ENCODE measurements around the gene PLXNB2.

The PLXNB2 gene

DNA sequence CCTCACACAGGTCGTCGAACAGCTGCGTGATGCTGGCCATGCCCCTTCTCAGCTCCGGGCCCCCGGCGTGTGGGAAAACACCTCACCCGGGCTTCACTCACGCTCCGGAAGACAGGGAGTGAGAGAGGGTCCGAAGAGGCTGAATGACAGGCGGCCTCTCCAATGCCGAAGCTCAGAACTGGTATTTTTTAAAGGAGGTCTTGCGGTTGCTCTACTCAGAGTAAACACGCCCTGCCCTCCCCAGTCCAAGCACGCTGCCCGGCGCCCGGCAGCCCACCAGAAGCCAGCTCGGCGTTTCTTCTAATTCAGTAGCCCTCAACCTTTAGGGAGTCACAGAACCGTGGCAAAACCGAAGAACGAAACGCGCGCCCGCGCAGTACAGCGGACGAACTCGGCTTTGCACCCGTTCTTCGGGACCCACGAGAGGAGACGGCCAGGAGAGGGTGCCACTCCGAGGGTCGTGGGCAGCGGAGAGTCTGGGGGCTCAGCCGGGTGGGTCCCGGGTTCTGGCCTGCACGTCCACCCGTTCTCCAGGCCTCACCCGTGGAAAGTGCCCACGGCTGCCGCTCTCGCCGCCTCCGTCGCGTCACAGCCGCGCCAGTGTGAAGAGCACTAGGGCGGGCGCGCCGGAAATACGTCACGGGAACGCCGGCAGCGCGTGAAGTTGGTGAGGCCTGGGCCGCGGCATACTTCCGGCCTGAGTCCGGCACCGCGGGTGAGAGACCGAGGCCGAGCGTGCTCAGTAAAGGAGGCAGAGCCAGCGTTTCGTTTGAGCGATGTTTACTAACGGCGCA is 62.8 kb downstream of the PLXNB2 start, which contains the start of gene TUBGCP6 (continued):
- TF ChIP-seq, protein P1, sequence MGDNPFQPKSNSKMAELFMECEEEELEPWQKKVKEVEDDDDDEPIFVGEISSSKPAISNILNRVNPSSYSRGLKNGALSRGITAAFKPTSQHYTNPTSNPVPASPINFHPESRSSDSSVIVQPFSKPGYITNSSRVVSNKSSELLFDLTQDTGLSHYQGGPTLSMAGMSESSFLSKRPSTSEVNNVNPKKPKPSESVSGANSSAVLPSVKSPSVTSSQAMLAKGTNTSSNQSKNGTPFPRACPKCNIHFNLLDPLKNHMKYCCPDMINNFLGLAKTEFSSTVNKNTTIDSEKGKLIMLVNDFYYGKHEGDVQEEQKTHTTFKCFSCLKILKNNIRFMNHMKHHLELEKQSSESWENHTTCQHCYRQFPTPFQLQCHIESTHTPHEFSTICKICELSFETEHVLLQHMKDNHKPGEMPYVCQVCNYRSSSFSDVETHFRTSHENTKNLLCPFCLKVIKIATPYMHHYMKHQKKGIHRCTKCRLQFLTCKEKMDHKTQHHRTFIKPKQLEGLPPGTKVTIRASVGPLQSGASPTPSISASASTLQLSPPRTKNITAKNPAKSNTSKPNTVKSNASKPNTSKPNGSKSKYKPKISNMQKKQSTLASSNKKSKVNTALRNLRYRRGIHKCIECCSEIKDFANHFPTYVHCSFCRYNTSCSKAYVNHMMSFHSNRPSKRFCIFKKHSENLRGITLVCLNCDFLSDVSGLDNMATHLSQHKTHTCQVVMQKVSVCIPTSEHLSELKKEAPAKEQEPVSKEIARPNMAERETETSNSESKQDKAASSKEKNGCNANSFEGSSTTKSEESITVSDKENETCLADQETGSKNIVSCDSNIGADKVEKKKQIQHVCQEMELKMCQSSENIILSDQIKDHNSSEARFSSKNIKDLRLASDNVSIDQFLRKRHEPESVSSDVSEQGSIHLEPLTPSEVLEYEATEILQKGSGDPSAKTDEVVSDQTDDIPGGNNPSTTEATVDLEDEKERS (tag by site-specific recombination; IDR thresholded peaks at IDR 0.05) = no peak
- TF ChIP-seq GLI2 (tag by site-specific recombination; IDR thresholded peaks at IDR 0.05; ENCODE audit: borderline replicate concordance, low read depth) = no peak
- no peak for TF ChIP-seq ZNF239 (tag by site-specific recombination; IDR thresholded peaks at IDR 0.05)
- TF ChIP-seq, protein P2, sequence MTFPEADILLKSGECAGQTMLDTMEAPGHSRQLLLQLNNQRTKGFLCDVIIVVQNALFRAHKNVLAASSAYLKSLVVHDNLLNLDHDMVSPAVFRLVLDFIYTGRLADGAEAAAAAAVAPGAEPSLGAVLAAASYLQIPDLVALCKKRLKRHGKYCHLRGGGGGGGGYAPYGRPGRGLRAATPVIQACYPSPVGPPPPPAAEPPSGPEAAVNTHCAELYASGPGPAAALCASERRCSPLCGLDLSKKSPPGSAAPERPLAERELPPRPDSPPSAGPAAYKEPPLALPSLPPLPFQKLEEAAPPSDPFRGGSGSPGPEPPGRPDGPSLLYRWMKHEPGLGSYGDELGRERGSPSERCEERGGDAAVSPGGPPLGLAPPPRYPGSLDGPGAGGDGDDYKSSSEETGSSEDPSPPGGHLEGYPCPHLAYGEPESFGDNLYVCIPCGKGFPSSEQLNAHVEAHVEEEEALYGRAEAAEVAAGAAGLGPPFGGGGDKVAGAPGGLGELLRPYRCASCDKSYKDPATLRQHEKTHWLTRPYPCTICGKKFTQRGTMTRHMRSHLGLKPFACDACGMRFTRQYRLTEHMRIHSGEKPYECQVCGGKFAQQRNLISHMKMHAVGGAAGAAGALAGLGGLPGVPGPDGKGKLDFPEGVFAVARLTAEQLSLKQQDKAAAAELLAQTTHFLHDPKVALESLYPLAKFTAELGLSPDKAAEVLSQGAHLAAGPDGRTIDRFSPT (tag by site-specific recombination; IDR thresholded peaks at IDR 0.05) = peak; percentile 69
- TF ChIP-seq ZBTB8A (tag by site-specific recombination; IDR thresholded peaks at IDR 0.05) = peak; percentile 37; the same call in 1 of the 2 replicates
- no peak for TF ChIP-seq ZNF132 (tag by site-specific recombination; IDR thresholded peaks at IDR 0.05; ENCODE audit: borderline replicate concordance)
- peak; percentile 89 for TF ChIP-seq SP3 (tag by site-specific recombination; IDR thresholded peaks at IDR 0.05)
- TF ChIP-seq ZBTB21 (tag by site-specific recombination; IDR thresholded peaks at IDR 0.05) = peak; percentile 99
- TF ChIP-seq ZNF169 (tag by site-specific recombination; IDR thresholded peaks at IDR 0.05) = no peak
- TF ChIP-seq KLF8 (tag by site-specific recombination; IDR thresholded peaks at IDR 0.05) = peak; percentile 89
- TF ChIP-seq, protein P3, sequence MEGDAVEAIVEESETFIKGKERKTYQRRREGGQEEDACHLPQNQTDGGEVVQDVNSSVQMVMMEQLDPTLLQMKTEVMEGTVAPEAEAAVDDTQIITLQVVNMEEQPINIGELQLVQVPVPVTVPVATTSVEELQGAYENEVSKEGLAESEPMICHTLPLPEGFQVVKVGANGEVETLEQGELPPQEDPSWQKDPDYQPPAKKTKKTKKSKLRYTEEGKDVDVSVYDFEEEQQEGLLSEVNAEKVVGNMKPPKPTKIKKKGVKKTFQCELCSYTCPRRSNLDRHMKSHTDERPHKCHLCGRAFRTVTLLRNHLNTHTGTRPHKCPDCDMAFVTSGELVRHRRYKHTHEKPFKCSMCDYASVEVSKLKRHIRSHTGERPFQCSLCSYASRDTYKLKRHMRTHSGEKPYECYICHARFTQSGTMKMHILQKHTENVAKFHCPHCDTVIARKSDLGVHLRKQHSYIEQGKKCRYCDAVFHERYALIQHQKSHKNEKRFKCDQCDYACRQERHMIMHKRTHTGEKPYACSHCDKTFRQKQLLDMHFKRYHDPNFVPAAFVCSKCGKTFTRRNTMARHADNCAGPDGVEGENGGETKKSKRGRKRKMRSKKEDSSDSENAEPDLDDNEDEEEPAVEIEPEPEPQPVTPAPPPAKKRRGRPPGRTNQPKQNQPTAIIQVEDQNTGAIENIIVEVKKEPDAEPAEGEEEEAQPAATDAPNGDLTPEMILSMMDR (tag by site-specific recombination; IDR thresholded peaks at IDR 0.05) = peak; percentile 78; the same call in 1 of the 2 replicates
- peak; percentile 61 for TF ChIP-seq ZNF561 (tag by site-specific recombination; IDR thresholded peaks at IDR 0.05; ENCODE audit: borderline replicate concordance)
- TF ChIP-seq ZNF292 (tag by site-specific recombination; IDR thresholded peaks at IDR 0.05; ENCODE audit: borderline replicate concordance, low read depth) = no peak
- TF ChIP-seq ZNF366 (tag by site-specific recombination; conservative IDR thresholded peaks at IDR 0.05) = no peak
- TF ChIP-seq, protein P4, sequence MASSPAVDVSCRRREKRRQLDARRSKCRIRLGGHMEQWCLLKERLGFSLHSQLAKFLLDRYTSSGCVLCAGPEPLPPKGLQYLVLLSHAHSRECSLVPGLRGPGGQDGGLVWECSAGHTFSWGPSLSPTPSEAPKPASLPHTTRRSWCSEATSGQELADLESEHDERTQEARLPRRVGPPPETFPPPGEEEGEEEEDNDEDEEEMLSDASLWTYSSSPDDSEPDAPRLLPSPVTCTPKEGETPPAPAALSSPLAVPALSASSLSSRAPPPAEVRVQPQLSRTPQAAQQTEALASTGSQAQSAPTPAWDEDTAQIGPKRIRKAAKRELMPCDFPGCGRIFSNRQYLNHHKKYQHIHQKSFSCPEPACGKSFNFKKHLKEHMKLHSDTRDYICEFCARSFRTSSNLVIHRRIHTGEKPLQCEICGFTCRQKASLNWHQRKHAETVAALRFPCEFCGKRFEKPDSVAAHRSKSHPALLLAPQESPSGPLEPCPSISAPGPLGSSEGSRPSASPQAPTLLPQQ (tag by site-specific recombination; IDR thresholded peaks at IDR 0.05) = peak; percentile 61
- no peak for TF ChIP-seq ZNF585B (tag by site-specific recombination; IDR thresholded peaks at IDR 0.05)
- no peak for TF ChIP-seq ZFP41 (tag by site-specific recombination; IDR thresholded peaks at IDR 0.05; ENCODE audit: borderline replicate concordance)
- TF ChIP-seq ZNF768 (tag by site-specific recombination; IDR thresholded peaks at IDR 0.05) = no peak
- TF ChIP-seq ZNF146 (tag by site-specific recombination; IDR thresholded peaks at IDR 0.05) = no peak
- TF ChIP-seq WT1 (tag by site-specific recombination; IDR thresholded peaks at IDR 0.05) = 0 out of 2 replicates have a peak, but pooled peaks have one; percentile 20

Measured in HEK293 (cell line).